Hepatocyte (in vitro differentiated cells): ENCODE data around the gene ABHD13. TPM values are rescaled to one million over a fixed set of nuclear protein-coding genes. Genes with fewer than 3 reads are reported as not detected.
A peak's percentile ranks its signal among the peaks of the same experiment; 100 is the strongest.

Source experiments
- DNase-seq: peaks from one replicate; pipeline ENCODE4 v3.0.0-alpha.2; 2016; ENCODE audit warnings: low spot score
- H2AFZ ChIP-seq: fragments of 200-600 bp; sonication (generic); 2 replicates; pipeline ENCODE4 v1.6.0; 2016; ENCODE audit warnings: antibody characterized with exemption, mild to moderate bottlenecking
- H3K27ac ChIP-seq: fragments of 200-600 bp; sonication (generic); 2 replicates; pipeline ENCODE4 v1.5.1; 2016; ENCODE audit warnings: mild to moderate bottlenecking
- H3K27me3 ChIP-seq: fragments of 200-600 bp; sonication (generic); 2 replicates; pipeline ENCODE4 v1.6.1; 2016
- H3K36me3 ChIP-seq: fragments of 200-600 bp; sonication (generic); replicated peaks from 2 replicates; pipeline ENCODE4 v1.5.1; 2016; ENCODE audit warnings: low read depth; ENCODE audit not compliant: insufficient read depth
- H3K4me1 ChIP-seq: fragments of 200-600 bp; sonication (generic); 2 replicates; pipeline ENCODE4 v1.5.1; 2016; ENCODE audit warnings: mild to moderate bottlenecking, moderate library complexity; ENCODE audit not compliant: insufficient read depth
- H3K4me2 ChIP-seq: fragments of 200-600 bp; sonication (generic); 2 replicates; pipeline ENCODE4 v1.6.0; 2016
- H3K4me3 ChIP-seq: fragments of 200-600 bp; sonication (generic); 2 replicates; pipeline ENCODE4 v1.5.1; 2016; ENCODE audit warnings: mild to moderate bottlenecking
- H3K79me2 ChIP-seq: fragments of 200-600 bp; sonication (generic); 2 replicates; pipeline ENCODE4 v1.6.0; 2017; ENCODE audit warnings: mild to moderate bottlenecking
- H3K9me2 ChIP-seq: fragments of 200-600 bp; sonication (generic); replicated peaks from 2 replicates; pipeline ENCODE4 v1.6.0; 2017; ENCODE audit warnings: mild to moderate bottlenecking; ENCODE audit not compliant: insufficient read depth
- H3K9me3 ChIP-seq: fragments of 200-600 bp; sonication (generic); 2 replicates; pipeline ENCODE4 v1.5.1; 2016; ENCODE audit warnings: low read depth, mild to moderate bottlenecking
- H4K20me1 ChIP-seq: fragments of 200-600 bp; sonication (generic); 2 replicates; pipeline ENCODE4 v1.6.0; 2016; ENCODE audit warnings: mild to moderate bottlenecking; ENCODE audit not compliant: insufficient read depth, poor library complexity, severe bottlenecking
- EZH2 ChIP-seq: fragments of 200-600 bp; sonication (generic); IDR thresholded peaks from 2 replicates; pipeline ENCODE4 v1.6.1; 2016; ENCODE audit warnings: antibody characterized with exemption, mild to moderate bottlenecking, borderline replicate concordance
- EZH2phosphoT487 ChIP-seq: fragments of 200-600 bp; sonication (generic); IDR thresholded peaks from one replicate; pipeline ENCODE4 v1.6.1; 2018; ENCODE audit warnings: antibody characterized with exemption, mild to moderate bottlenecking, low read depth, moderate library complexity; ENCODE audit not compliant: unreplicated experiment, severe bottlenecking
- WGBS: methylation state at CpG from one replicate; pipeline ENCODE4 v1.1.6; 2016; ENCODE audit warnings: low lambda C conversion rate; ENCODE audit errors: missing lambda C conversion rate; 5-methylcytosine and 5-hydroxymethylcytosine counted together
- polyA plus RNA-seq: library from polyadenylated mRNA; unstranded; fragments of >200 nt; fragmentation: Nextera tagmentation; extraction: Ambion mirVana; gene quantifications from 2 replicates; pipeline ENCODE4 v1.2.1, GENCODE V29; 2016
- total RNA-seq: library from RNA; depleted of rRNA; stranded (reverse); fragments of >200 nt; gene quantifications from 2 replicates; pipeline ENCODE4 v1.2.3, GENCODE V29; 2014
- TF ChIP-seq, protein P1 (sequence below): fragments of 200-600 bp; sonication (generic); IDR thresholded peaks from 2 replicates; pipeline ENCODE4 v1.5.1; 2016; ENCODE audit warnings: antibody characterized with exemption, mild to moderate bottlenecking; ENCODE audit not compliant: poor library complexity

ABHD13 gene
- total and polyA plus RNA-seq, 2 experiments from 2014 or later = 8.1 to 17.8 TPM

DNA sequence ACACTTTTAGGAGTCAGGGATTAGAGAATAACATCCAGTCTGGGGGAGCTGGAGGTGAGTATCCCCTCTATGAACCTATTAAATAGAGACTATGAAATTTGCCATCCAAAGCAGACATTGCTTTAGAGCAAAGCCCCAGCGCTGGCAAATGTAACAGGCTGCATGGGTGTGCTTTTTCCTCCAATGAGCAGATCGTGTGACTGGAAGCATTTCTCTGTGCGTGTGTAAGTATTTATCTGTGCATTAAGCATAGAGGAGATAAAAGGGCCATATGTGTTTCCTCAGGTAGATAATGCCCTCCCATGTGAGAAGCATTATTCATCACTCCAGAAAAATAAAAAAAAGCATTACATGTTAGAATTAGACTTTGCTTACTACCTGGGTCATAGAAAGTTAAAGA is 52.2 kb downstream of the ABHD13 start:
- no peaks in the 10 kb centered on the region for H3K9me3 ChIP-seq
- H3K4me3 ChIP-seq = no peak overlapping the region
- no peaks in the 10 kb centered on the region for H3K9me2 ChIP-seq
- H3K27ac ChIP-seq = no peak overlapping the region
- DNase-seq = peak; percentile 7
- H2AFZ ChIP-seq = no peak overlapping the region
- H4K20me1 ChIP-seq = no peaks in the 10 kb centered on the region
- TF ChIP-seq, protein P1, sequence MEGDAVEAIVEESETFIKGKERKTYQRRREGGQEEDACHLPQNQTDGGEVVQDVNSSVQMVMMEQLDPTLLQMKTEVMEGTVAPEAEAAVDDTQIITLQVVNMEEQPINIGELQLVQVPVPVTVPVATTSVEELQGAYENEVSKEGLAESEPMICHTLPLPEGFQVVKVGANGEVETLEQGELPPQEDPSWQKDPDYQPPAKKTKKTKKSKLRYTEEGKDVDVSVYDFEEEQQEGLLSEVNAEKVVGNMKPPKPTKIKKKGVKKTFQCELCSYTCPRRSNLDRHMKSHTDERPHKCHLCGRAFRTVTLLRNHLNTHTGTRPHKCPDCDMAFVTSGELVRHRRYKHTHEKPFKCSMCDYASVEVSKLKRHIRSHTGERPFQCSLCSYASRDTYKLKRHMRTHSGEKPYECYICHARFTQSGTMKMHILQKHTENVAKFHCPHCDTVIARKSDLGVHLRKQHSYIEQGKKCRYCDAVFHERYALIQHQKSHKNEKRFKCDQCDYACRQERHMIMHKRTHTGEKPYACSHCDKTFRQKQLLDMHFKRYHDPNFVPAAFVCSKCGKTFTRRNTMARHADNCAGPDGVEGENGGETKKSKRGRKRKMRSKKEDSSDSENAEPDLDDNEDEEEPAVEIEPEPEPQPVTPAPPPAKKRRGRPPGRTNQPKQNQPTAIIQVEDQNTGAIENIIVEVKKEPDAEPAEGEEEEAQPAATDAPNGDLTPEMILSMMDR = no peak
- TF ChIP-seq EZH2phosphoT487 (no peak), EZH2 (no peak)
- no peaks in the 10 kb centered on the region for H3K36me3 ChIP-seq
- WGBS = 49% methylated on average over 3 of the region's 3 CpGs
- peak overlapping the region; percentile 70 for H3K4me2 ChIP-seq
- peaks cover 6% of the 10 kb centered on the region for H3K4me1 ChIP-seq
- H3K79me2 ChIP-seq = no peaks in the 10 kb centered on the region
- no peaks in the 10 kb centered on the region for H3K27me3 ChIP-seq

DNA sequence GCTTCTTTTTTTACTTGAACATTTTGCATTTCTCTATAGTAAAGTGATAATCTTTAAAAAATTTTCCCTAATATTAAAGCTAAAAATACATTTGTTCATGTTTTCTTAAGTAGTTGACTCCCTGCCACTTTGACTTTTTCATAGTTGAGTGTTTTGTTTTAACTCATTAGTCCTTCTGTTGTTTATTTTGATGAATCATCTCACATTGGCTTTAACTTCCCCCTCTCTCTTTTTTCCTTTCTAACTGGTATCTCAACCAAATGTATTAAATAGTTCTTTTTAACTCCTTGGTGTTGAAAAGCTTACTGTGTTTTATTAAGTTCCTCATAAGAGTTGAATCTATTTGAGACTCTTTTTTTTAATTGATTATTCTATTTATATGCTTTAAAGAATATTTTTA is 54.1 kb downstream of the ABHD13 start:
- H3K9me2 ChIP-seq = no peaks in the 10 kb centered on the region
- H3K4me3 ChIP-seq = no peak overlapping the region
- H3K9me3 ChIP-seq = no peaks in the 10 kb centered on the region
- H4K20me1 ChIP-seq = no peaks in the 10 kb centered on the region
- no peak overlapping the region for H3K27ac ChIP-seq
- DNase-seq = no peak
- H2AFZ ChIP-seq = no peak overlapping the region
- no peaks in the 10 kb centered on the region for H3K27me3 ChIP-seq
- H3K79me2 ChIP-seq = no peaks in the 10 kb centered on the region
- H3K4me2 ChIP-seq = no peak overlapping the region
- no peaks in the 10 kb centered on the region for H3K36me3 ChIP-seq
- TF ChIP-seq EZH2 (no peak), EZH2phosphoT487 (no peak)
- TF ChIP-seq, protein P1 = no peak
- peaks cover 6% of the 10 kb centered on the region for H3K4me1 ChIP-seq

DNA sequence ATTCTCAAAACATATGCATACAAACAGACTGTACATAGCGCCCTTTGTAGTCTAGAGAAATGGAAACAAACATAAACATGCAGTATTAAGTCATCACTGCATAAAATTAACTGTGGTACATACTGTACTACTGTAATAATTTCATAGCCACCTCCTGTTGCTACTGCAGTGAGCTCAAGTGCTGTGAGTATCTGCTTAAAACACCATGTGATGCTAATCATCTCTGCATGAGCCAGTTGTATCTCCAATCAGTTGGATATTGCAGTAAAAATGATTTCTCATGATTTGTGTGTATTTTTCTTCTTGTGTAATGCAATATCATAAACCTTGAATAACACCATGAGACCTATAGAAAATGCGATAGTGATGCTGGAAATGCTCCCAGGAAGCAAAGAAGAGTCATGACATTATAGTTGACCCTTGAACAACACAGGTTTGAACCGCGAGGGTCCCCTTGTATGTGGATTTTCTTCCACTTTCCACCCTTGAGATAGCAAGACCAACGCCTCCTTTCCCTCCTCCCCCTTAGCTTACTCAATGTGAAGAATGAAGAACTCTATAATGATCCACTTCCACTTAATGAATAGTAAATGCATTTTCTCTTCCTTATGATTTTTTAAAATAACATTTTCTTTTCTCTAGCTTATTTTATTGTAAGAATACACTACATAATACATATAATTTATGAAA is 55.4 kb downstream of the ABHD13 start:
- WGBS = 89% methylated on average over 5 of the region's 5 CpGs
- no peaks in the 10 kb centered on the region for H3K79me2 ChIP-seq
- H3K4me2 ChIP-seq = no peak overlapping the region
- no peaks in the 10 kb centered on the region for H3K9me2 ChIP-seq
- H3K4me3 ChIP-seq = no peak overlapping the region
- no peak for TF ChIP-seq EZH2
- TF ChIP-seq, protein P1 = no peak
- no peak for TF ChIP-seq EZH2phosphoT487
- no peaks in the 10 kb centered on the region for H3K27me3 ChIP-seq
- H2AFZ ChIP-seq = no peak overlapping the region
- peaks cover 6% of the 10 kb centered on the region for H3K4me1 ChIP-seq
- no peak for DNase-seq
- no peaks in the 10 kb centered on the region for H3K9me3 ChIP-seq
- no peaks in the 10 kb centered on the region for H3K36me3 ChIP-seq
- H4K20me1 ChIP-seq = no peaks in the 10 kb centered on the region
- no peak overlapping the region for H3K27ac ChIP-seq
